WTC11 (cell line): ENCODE results near the gene OR52D1.

Experiments used
- CREM ChIP-seq: sonication (generic); formaldehyde crosslinking; IDR thresholded peaks from 2 replicates; pipeline ENCODE4 v1.8.1; 2022; ENCODE audit warnings: mild to moderate bottlenecking, missing genetic modification reagents, moderate library complexity
- CTCF ChIP-seq: fragments of 200-600 bp; IDR thresholded peaks from 2 replicates; pipeline ENCODE4 v1.8.0; 2022; ENCODE audit warnings: antibody characterized with exemption
- FOXK1 ChIP-seq: sonication (generic); formaldehyde crosslinking; IDR thresholded peaks from 2 replicates; pipeline ENCODE4 v1.8.0; 2022; ENCODE audit warnings: mild to moderate bottlenecking, moderate library complexity, missing genetic modification reagents
- NR2C2 ChIP-seq: sonication (generic); formaldehyde crosslinking; IDR thresholded peaks from 2 replicates; pipeline ENCODE4 v1.8.0; 2022; ENCODE audit warnings: mild to moderate bottlenecking, missing genetic modification reagents
- ZNF396 ChIP-seq: fragments of 250-450 bp; sonication (Bioruptor Pico); IDR thresholded peaks from 2 replicates; pipeline ENCODE4 v1.8.0; 2021; ENCODE audit warnings: mild to moderate bottlenecking, moderate library complexity, borderline replicate concordance
- TF ChIP-seq, protein P1 (sequence below): sonication (generic); formaldehyde crosslinking; IDR thresholded peaks from 2 replicates; pipeline ENCODE4 v1.8.1; 2022; ENCODE audit warnings: mild to moderate bottlenecking, missing genetic modification reagents, moderate library complexity, borderline replicate concordance

DNA sequence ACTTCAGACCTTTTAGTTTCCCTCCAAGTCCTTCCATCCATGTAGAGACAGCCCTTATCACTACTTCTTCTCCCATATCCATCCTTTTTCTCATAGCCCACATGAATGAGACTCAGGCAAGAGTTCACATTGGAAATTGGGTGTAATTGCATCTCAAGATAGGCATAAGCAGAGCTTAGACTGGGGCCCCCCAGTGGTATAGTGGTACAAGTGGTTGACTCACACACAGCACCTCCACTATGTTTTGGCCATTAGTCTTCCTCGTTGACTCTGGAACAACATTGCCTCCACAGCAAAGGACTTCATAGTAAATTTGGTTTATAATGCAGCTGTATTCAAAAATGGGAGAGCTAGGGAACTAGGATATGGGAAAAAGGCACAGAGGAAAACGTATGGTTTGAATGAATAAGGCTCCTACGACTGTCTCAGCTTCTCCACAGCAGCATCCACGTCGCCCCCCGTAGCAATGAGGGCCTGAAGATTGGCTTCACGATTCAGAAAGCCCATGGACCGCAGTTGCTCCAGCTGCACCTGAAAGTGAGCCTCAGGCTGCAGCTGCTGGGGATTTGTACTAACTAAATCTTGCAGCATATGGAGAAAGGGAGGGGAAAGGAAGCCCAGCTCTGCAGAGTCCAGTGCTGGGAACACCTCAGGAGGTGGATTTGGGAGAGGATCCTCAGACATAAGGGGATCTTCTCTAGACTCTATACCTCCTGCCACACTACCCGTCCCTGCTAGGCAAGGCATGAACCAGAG, 18.9 kb downstream of the OR52D1 start:
- TF ChIP-seq CTCF: no peak
- no peak for TF ChIP-seq NR2C2 (CRISPR knock-in tag)
- no peak for TF ChIP-seq FOXK1 (CRISPR knock-in tag)
- TF ChIP-seq ZNF396 (CRISPR knock-in tag): no peak
- TF ChIP-seq, protein P1, sequence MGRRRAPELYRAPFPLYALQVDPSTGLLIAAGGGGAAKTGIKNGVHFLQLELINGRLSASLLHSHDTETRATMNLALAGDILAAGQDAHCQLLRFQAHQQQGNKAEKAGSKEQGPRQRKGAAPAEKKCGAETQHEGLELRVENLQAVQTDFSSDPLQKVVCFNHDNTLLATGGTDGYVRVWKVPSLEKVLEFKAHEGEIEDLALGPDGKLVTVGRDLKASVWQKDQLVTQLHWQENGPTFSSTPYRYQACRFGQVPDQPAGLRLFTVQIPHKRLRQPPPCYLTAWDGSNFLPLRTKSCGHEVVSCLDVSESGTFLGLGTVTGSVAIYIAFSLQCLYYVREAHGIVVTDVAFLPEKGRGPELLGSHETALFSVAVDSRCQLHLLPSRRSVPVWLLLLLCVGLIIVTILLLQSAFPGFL (CRISPR knock-in tag): no peak
- no peak for TF ChIP-seq CREM (CRISPR knock-in tag)
